SU-DHL-6 (cell line): ENCODE data around the gene ATP2B1.

Source experiments
- H2AFZ ChIP-seq: fragments of 200-600 bp; sonication (generic); 2 replicates; pipeline ENCODE4 v1.6.1; 2014; ENCODE audit warnings: low read depth, mild to moderate bottlenecking, moderate library complexity, mixed read lengths, antibody characterized with exemption, low read length; ENCODE audit not compliant: severe bottlenecking
- H3F3A ChIP-seq: fragments of 200-600 bp; shearing (Covaris generic); 2 replicates; pipeline ENCODE4 v1.6.0; 2016; ENCODE audit warnings: antibody characterized with exemption, mild to moderate bottlenecking; ENCODE audit not compliant: insufficient read depth
- H3K27ac ChIP-seq: fragments of 200-600 bp; sonication (generic); 2 replicates; pipeline ENCODE4 v1.5.1; 2016; ENCODE audit warnings: low read depth, mild to moderate bottlenecking, low read length, moderate library complexity, mixed read lengths
- H3K27me3 ChIP-seq: fragments of 200-600 bp; sonication (generic), shearing (Covaris generic); 2 replicates; pipeline ENCODE4 v1.6.0; 2014; ENCODE audit warnings: mild to moderate bottlenecking, low read length
- H3K36me3 ChIP-seq: fragments of 200-600 bp; sonication (generic); 2 replicates; pipeline ENCODE4 v1.6.1; 2014; ENCODE audit warnings: mild to moderate bottlenecking, low read length, mixed read lengths
- H3K4me2 ChIP-seq: fragments of 300-600, 200-600 bp; shearing (Covaris generic), sonication (generic); 2 replicates; pipeline ENCODE4 v1.6.0; 2014; ENCODE audit warnings: low read length, low read depth, mild to moderate bottlenecking; ENCODE audit not compliant: poor library complexity, severe bottlenecking
- H3K4me3 ChIP-seq: fragments of 200-600 bp; sonication (generic); 2 replicates; pipeline ENCODE4 v1.5.1; 2014; ENCODE audit warnings: antibody characterized with exemption, low read length, mild to moderate bottlenecking, mixed read lengths; ENCODE audit not compliant: insufficient read depth, poor library complexity, severe bottlenecking
- H3K79me2 ChIP-seq: fragments of 200-600 bp; sonication (generic); 2 replicates; pipeline ENCODE4 v1.6.1; 2014; ENCODE audit warnings: mild to moderate bottlenecking, low read length, moderate library complexity; ENCODE audit not compliant: insufficient read depth
- H3K9ac ChIP-seq: fragments of 200-600 bp; sonication (generic); 2 replicates; pipeline ENCODE4 v1.7.0; 2014; ENCODE audit warnings: mild to moderate bottlenecking, low read length
- H3K9me2 ChIP-seq: fragments of 200-600 bp; sonication (generic); replicated peaks from 2 replicates; pipeline ENCODE4 v1.6.1; 2014; ENCODE audit warnings: low read length; ENCODE audit not compliant: insufficient read depth
- H3K9me3 ChIP-seq: fragments of 200-600 bp; sonication (generic); 2 replicates; pipeline ENCODE4 v1.6.1; 2014; ENCODE audit warnings: low read length, mixed read lengths; ENCODE audit not compliant: insufficient read depth
- H4K20me1 ChIP-seq: fragments of 200-600 bp; sonication (generic); 2 replicates; pipeline ENCODE4 v1.6.1; 2014; ENCODE audit warnings: low read depth, mild to moderate bottlenecking, antibody characterized with exemption, low read length, moderate library complexity, mixed read lengths
- EZH2phosphoT487 ChIP-seq: fragments of 200-600 bp; sonication (generic), shearing (Covaris generic); conservative IDR thresholded peaks from 2 replicates; pipeline ENCODE4 v1.6.1; 2018; ENCODE audit warnings: mild to moderate bottlenecking, antibody characterized with exemption, low read length, moderate library complexity, mixed read lengths
- TF ChIP-seq, protein P1 (sequence below): fragments of 200-600 bp; sonication (generic); IDR thresholded peaks from one replicate; pipeline ENCODE4 v1.5.1; 2017; ENCODE audit warnings: antibody characterized with exemption, mild to moderate bottlenecking, low read length, moderate library complexity; ENCODE audit not compliant: insufficient read depth, poor library complexity, severe bottlenecking

The ATP2B1 gene

DNA sequence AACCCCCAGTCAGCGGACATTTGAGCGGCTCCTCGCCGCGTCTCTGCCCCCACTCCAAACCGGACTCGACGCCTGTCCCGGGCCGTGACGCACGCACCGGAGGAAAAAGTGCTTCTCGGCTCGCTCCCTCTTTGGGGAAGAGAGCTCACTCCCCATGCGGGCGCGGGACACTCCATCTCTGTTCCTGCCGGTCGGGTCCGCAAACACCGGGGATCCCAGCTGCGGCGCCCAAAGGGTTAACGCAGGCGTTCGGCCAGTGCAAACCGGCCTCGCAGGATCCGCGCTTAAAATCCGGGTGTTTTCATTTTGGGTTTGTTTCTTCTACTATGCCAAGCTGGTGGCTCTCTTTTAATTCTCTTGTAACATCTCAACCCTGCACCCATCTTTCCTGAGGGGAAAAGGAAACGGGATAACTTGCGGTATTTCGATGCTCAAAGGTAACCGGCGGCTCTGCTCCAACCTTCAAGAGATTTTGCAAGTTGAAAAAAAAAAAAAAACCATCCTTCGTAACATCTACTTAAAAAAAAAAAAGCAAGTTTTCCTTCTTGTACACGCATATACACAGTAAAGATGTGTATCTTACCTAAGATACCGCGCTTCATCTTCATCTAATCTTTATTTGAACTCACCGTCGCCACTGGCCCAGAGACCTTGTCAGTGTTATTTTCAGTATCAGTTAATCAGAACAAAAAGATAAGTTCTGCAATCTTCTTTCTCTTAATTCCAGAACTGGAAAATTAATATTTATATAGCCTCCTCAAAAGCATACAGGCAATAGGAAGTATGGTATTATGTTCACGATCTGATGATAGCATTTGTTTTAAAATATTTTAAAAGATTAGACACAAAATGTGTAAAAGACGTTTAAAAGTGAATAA is 1.6 kb upstream of the ATP2B1 start:
- no peaks in the 10 kb centered on the region for H3K27me3 ChIP-seq
- no peak for TF ChIP-seq EZH2phosphoT487
- TF ChIP-seq, protein P1, sequence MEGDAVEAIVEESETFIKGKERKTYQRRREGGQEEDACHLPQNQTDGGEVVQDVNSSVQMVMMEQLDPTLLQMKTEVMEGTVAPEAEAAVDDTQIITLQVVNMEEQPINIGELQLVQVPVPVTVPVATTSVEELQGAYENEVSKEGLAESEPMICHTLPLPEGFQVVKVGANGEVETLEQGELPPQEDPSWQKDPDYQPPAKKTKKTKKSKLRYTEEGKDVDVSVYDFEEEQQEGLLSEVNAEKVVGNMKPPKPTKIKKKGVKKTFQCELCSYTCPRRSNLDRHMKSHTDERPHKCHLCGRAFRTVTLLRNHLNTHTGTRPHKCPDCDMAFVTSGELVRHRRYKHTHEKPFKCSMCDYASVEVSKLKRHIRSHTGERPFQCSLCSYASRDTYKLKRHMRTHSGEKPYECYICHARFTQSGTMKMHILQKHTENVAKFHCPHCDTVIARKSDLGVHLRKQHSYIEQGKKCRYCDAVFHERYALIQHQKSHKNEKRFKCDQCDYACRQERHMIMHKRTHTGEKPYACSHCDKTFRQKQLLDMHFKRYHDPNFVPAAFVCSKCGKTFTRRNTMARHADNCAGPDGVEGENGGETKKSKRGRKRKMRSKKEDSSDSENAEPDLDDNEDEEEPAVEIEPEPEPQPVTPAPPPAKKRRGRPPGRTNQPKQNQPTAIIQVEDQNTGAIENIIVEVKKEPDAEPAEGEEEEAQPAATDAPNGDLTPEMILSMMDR, result no peak
- peak overlapping the region; percentile 85 for H2AFZ ChIP-seq

DNA sequence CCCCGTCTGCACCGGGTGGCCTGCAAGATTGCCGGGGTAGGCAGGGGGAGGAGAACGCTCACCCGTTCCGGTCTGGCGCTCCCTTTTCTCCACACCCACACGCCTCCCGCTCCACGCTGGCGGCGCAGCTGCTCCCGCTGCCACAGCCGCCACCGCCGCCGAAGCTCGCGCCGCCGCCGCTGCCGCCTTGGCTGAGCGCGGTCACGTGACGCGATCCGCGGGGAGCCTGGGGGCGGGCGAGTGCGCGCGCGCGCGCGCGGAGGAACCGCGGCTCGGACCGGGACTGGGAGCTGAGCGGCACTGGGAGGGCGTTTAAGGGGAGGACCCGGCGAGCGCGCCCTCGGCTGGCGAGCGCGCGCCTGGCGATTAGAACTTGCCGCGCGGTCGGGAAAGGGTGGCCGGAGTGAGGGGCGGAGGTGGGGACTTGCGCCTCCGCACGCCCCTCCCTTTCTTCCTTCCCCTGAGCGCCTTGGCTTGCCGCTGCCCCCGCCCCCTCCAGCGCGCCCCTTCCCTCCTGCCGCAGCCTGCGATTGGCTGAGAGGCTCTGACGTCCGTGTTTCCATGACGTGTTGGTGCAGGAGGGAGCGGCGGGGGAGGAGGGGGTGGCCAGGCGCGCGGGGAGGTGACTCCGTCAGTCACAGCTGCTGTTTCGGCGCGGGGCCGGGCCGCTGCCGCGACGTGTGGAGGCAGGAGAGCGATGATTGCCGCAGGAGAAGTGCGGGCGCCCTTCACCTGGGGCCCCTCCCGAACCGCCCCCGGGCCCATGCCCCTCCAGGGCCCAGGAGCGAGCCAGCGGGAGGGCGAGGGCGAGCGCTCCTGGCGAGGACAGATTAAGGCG is 738 bp upstream of the ATP2B1 start:
- peak overlapping the region; percentile 85 for H2AFZ ChIP-seq

More for the DNA sequence above, 1.6 kb upstream of the ATP2B1 start:
- peaks cover 33% of the 10 kb centered on the region for H3K79me2 ChIP-seq
- peak overlapping the region; percentile 53 for H3K27ac ChIP-seq
- no peaks in the 10 kb centered on the region for H3K9me3 ChIP-seq
- 0 out of 2 replicates have a peak, but pooled peaks cover 4% of the 10 kb centered on the region for H3F3A ChIP-seq
- H3K4me3 ChIP-seq, result peak overlapping the region; percentile 66
- peak overlapping the region; percentile 69 for H3K4me2 ChIP-seq
- peaks cover 15% of the 10 kb centered on the region for H4K20me1 ChIP-seq
- H3K36me3 ChIP-seq, result peaks cover 3% of the 10 kb centered on the region; the same call in 1 of the 2 replicates
- H3K9me2 ChIP-seq, result no peaks in the 10 kb centered on the region
- peak overlapping the region; percentile 88 for H3K9ac ChIP-seq

More for the DNA sequence above, 738 bp upstream of the ATP2B1 start:
- H3K27me3 ChIP-seq, result no peaks in the 10 kb centered on the region
- H4K20me1 ChIP-seq, result peaks cover 24% of the 10 kb centered on the region
- H3K9me2 ChIP-seq, result no peaks in the 10 kb centered on the region
- peaks cover 3% of the 10 kb centered on the region; the same call in 1 of the 2 replicates for H3K36me3 ChIP-seq
- H3K4me2 ChIP-seq, result peak overlapping the region; percentile 69
- H3K9me3 ChIP-seq, result no peaks in the 10 kb centered on the region
- H3K79me2 ChIP-seq, result peaks cover 42% of the 10 kb centered on the region
- peak overlapping the region; percentile 83 for H3K4me3 ChIP-seq
- H3K27ac ChIP-seq, result peak overlapping the region; percentile 94
- peak overlapping the region; percentile 88 for H3K9ac ChIP-seq
- TF ChIP-seq EZH2phosphoT487, result no peak
- TF ChIP-seq, protein P1, result no peak
- H3F3A ChIP-seq, result 0 out of 2 replicates have a peak, but pooled peaks cover 4% of the 10 kb centered on the region
